ENCODE results near the gene COL6A1. TPM values are rescaled to one million over a fixed set of nuclear protein-coding genes. Genes with fewer than 3 reads are reported as not detected.

Gene COL6A1
- total RNA-seq, 1 experiment from 2014 or later, result 87.5 TPM

- ATAC-seq, result no peak
- Histone ChIP-seq H3K4me1 (ENCODE audit: control insufficient read depth in 1 of 2, insufficient read depth in 2 of 2, low read length in 2 of 2) (peaks cover 21 to 23% of the 10 kb centered on the region in 2 experiments), H4K20me1 (ENCODE audit: insufficient read depth) (no peaks in the 10 kb centered on the region), H3K36me3 (ENCODE audit: control insufficient read depth in 1 of 2, insufficient read depth in 2 of 2, low read length in 2 of 2) (peaks cover 0 to 4% of the 10 kb centered on the region in 2 experiments; a peak in 2 of 4 replicates), H3K27ac (ENCODE audit: low read depth, low read length) (no peak overlapping the region; the same call in 1 of the 2 replicates), H3K9me2 (ENCODE audit: insufficient read depth) (no peaks in the 10 kb centered on the region), H3K4me3 (replicated peaks in 1 of 2; ENCODE audit: low read depth in 1 of 2, low read length in 2 of 2) (no peak overlapping the region), H3K27me3 (ENCODE audit: insufficient read depth, low read length) (no peaks in the 10 kb centered on the region), H3K79me2 (ENCODE audit: insufficient read depth, low read length) (no peaks in the 10 kb centered on the region), H2AFZ (ENCODE audit: low read depth, low read length, poor library complexity, severe bottlenecking) (no peak overlapping the region), H3K9ac (ENCODE audit: low read length) (no peak overlapping the region), H3K4me2 (ENCODE audit: low read length) (no peak overlapping the region), H3K9me3 (ENCODE audit: control insufficient read depth in 1 of 2, insufficient read depth in 1 of 2, low read depth in 1 of 2, low read length in 2 of 2) (no peaks in the 10 kb centered on the region)
- no TSS peak for BruUV-seq (replicated peaks)
- no peak for DNase-seq (ENCODE audit: low read depth, low spot score)
- TF ChIP-seq EGR1 (IDR thresholded peaks at IDR 0.05; ENCODE audit: low read depth) (no peak), SRF (IDR thresholded peaks at IDR 0.05; ENCODE audit: low read depth) (no peak), JUND (IDR thresholded peaks at IDR 0.05) (no peak), REST (IDR thresholded peaks at IDR 0.05; ENCODE audit: low read depth) (no peak), FOSL1 (IDR thresholded peaks at IDR 0.05; ENCODE audit: low read depth) (no peak), TCF7L2 (IDR thresholded peaks at IDR 0.05; ENCODE audit: borderline replicate concordance, extremely low read depth, insufficient read depth, insufficient read length) (no peak), CBX3 (IDR thresholded peaks at IDR 0.05; ENCODE audit: low read depth) (no peak), ATF3 (IDR thresholded peaks at IDR 0.05) (no peak), CEBPB (IDR thresholded peaks at IDR 0.05; ENCODE audit: low read depth) (no peak), ELF1 (IDR thresholded peaks at IDR 0.05; ENCODE audit: borderline replicate concordance, low read depth) (no peak), ZNF274 (IDR thresholded peaks at IDR 0.05; ENCODE audit: low read depth, low read length) (no peak), EZH2 (IDR thresholded peaks at IDR 0.05) (no peak), POLR2A (IDR thresholded peaks at IDR 0.05; ENCODE audit: borderline replicate concordance, extremely low read depth, insufficient read depth, insufficient read length) (no peak), ZBTB33 (IDR thresholded peaks at IDR 0.05; ENCODE audit: extremely low read depth, insufficient replicate concordance, low read length) (no peak), YY1 (IDR thresholded peaks at IDR 0.05; ENCODE audit: extremely low read depth, insufficient replicate concordance, low read depth, low read length) (no peak), ZFX (IDR thresholded peaks at IDR 0.05) (no peak), POLR2AphosphoS5 (IDR thresholded peaks at IDR 0.05; ENCODE audit: low read depth, low read length) (no peak), SIN3A (IDR thresholded peaks at IDR 0.05; ENCODE audit: low read depth) (no peak), RAD21 (IDR thresholded peaks at IDR 0.05; ENCODE audit: low read depth) (no peak), MAX (IDR thresholded peaks at IDR 0.05) (no peak)
- ChIA-PET POLR2A (interaction anchor here (0.8 kb wide), 1 partner anchor 12 kb away, joined by 4 read pairs; the partner anchor contains the start of gene COL6A1), CTCF (no interaction called here), RAD21 (ENCODE audit: low non-redundant PET in 1 of 2, low total read pairs in 2 of 2, uncharacterized antibody in 2 of 2, unreplicated experiment in 2 of 2) (no interaction called here)
- intact Hi-C loops (cut with micrococcal nuclease), result no loop called here
These were observed 11.9 kb downstream of the COL6A1 start for GRCh38 chr21:45993210-45994085.
